OCI-LY3 (cell line): Measurements from ENCODE around the gene LGALSL.

Experiments
- EZH2phosphoT487 ChIP-seq: fragments of 200-600 bp; shearing (Covaris generic); IDR thresholded peaks from 2 replicates; pipeline ENCODE4 v1.6.1; 2018; ENCODE audit warnings: antibody characterized with exemption, mixed run types, low read depth
- TF ChIP-seq, protein P1 (sequence below): fragments of 200-600, 300-600 bp; sonication (generic); IDR thresholded peaks from 2 replicates; pipeline ENCODE4 v1.5.1; 2014; ENCODE audit warnings: antibody characterized with exemption, low read length, low read depth

DNA sequence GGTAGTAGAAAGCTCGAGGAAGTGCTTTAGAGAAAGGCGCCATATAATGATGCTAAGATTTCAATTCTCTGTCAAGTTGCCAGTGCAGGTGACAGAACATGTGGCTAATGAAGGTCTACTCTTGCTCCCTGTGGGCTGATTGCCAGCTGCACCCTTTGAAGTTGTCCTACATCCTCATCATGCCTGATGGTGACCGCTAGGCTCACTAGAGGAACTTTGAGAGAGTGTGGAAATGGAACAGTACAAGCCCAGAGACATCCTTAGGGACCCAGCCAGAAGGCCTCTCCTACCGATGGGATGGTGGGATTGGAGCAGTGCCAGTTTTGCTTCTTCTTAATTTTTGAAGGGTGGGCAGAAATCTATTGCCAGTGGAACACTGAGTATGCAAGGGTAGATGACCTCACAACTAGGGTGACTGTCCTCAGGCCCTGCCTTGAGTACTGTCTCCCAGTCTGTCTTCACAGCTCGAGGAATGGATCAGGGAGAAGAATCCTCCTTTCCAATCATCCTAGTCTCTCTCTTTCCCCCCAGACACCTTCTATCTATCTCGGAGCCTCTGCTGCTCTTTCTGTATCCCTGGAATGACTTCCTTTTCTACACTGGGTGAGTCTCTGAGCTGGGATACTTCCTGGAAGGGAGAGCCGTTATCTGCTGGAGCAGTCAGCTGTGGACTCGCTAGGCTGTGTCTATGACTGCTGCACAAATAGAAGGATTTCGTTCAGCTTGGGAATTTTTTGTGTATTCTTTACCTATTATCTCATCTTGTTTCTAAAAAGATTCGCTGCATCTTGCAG lies 33.5 kb downstream of the LGALSL start:
- TF ChIP-seq, protein P1, sequence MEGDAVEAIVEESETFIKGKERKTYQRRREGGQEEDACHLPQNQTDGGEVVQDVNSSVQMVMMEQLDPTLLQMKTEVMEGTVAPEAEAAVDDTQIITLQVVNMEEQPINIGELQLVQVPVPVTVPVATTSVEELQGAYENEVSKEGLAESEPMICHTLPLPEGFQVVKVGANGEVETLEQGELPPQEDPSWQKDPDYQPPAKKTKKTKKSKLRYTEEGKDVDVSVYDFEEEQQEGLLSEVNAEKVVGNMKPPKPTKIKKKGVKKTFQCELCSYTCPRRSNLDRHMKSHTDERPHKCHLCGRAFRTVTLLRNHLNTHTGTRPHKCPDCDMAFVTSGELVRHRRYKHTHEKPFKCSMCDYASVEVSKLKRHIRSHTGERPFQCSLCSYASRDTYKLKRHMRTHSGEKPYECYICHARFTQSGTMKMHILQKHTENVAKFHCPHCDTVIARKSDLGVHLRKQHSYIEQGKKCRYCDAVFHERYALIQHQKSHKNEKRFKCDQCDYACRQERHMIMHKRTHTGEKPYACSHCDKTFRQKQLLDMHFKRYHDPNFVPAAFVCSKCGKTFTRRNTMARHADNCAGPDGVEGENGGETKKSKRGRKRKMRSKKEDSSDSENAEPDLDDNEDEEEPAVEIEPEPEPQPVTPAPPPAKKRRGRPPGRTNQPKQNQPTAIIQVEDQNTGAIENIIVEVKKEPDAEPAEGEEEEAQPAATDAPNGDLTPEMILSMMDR = no peak
- TF ChIP-seq EZH2phosphoT487 = no peak
